Muscle layer of duodenum (tissue), 2 donors: Measurements from ENCODE around the gene TNIP3.

Experiments
- H3K27ac ChIP-seq: one replicate; pipeline ENCODE4 v1.7.0; 2013; ENCODE audit warnings: mild to moderate bottlenecking, low read length
- H3K27me3 ChIP-seq: one replicate; pipeline ENCODE4 v1.7.0; 2013; ENCODE audit warnings: low read depth, mild to moderate bottlenecking, control low read depth, low read length
- H3K36me3 ChIP-seq, 2 donors: one replicate each; pipeline ENCODE4 v1.7.0; 2013; ENCODE audit warnings: low read length in 2 of 2, control low read depth in 1 of 2, mild to moderate bottlenecking in 1 of 2; ENCODE audit not compliant: insufficient read depth in 2 of 2, control insufficient read depth in 1 of 2
- H3K4me1 ChIP-seq, 2 donors: one replicate each; pipeline ENCODE4 v1.7.0; 2013; ENCODE audit warnings: low read length in 2 of 2, mild to moderate bottlenecking in 2 of 2, control low read depth in 1 of 2, moderate library complexity in 1 of 2; ENCODE audit not compliant: insufficient read depth in 2 of 2, control insufficient read depth in 1 of 2
- H3K4me3 ChIP-seq, 2 donors: one replicate each; pipeline ENCODE4 v1.7.0; 2013; ENCODE audit warnings: low read length in 2 of 2, low read depth in 1 of 2, mild to moderate bottlenecking in 1 of 2
- H3K9me3 ChIP-seq, 2 donors: one replicate each; pipeline ENCODE4 v1.7.0; 2013; ENCODE audit warnings: low read length in 2 of 2, control low read depth in 1 of 2, mild to moderate bottlenecking in 1 of 2; ENCODE audit not compliant: control insufficient read depth in 1 of 2
- donor health status: healthy.

Gene TNIP3

DNA sequence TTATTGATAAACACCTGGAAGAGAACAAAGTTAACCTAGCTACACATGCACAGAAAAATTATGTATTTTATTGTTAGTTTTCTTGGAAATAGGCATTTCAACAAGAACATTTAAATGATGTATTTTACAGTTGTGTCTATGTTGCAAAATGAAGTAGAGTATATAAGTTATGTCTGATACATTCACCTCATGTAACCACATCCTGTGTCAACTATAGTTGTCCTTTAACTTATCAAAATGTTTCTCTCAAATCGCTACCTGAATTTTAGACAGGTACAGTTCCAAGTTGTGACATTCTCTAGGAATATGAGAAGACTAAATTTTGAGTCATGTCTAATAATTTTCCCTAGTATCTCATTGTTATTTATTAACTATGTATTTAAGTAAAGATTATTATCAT lies 27.2 kb upstream of the TNIP3 start:
- no peaks in the 10 kb centered on the region for H3K36me3 ChIP-seq
- H3K27ac ChIP-seq, result no peak overlapping the region
- no peaks in the 10 kb centered on the region for H3K27me3 ChIP-seq
- no peaks in the 10 kb centered on the region for H3K9me3 ChIP-seq
- no peak overlapping the region for H3K4me3 ChIP-seq
- H3K4me1 ChIP-seq, result no peaks in the 10 kb centered on the region

- H3K27ac ChIP-seq, result no peak overlapping the region
- H3K4me3 ChIP-seq, result no peak overlapping the region
- H3K27me3 ChIP-seq, result no peaks in the 10 kb centered on the region
- H3K36me3 ChIP-seq, result no peaks in the 10 kb centered on the region
- no peaks in the 10 kb centered on the region for H3K9me3 ChIP-seq
- H3K4me1 ChIP-seq, result no peaks in the 10 kb centered on the region
These were observed 26.3 kb upstream of the TNIP3 start for GRCh38 chr4:121190389-121190788.

DNA sequence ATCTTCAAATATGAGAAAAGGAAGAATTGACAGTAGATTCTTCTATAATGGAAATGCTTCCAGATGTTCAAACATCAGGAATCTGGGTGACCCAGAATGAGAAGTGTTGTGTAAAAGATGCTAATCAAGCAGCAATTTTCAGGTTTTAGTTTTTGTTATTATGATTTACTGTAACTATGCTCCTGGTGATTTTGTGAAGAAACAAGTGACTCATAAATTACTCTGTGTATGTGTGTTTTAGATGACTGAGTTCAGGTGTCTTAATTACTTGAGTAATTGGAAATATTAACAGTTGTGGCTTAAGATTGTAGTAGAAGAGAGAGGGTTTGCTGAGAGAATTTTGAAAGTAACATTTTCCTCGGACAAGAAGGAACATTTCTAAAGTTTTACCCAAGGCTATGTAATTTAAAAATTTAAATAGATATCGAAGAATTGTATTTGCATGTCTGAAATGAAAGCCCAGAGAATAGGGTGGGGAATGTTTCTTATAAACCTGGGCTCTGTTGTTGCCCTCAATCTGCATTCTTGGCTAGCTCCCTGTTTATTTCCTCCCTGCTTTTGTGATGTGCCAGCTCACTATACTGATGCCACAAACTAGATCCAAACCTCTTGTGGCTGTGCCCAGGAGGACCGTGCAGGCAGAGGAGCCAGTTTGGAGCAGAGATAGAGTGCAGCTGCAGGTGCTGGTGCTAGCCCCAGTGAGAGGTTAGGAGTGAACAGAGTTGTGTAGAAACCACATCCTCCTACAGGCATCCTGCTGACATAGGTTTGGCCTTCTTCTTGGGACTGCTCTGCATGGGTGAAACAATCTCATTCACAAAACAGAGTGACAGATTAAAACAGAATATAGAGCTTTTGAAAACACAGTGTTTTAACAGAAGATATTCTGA lies 25.4 kb upstream of the TNIP3 start:
- Histone ChIP-seq H3K4me1 (no peaks in the 10 kb centered on the region), H3K9me3 (no peaks in the 10 kb centered on the region), H3K27me3 (no peaks in the 10 kb centered on the region), H3K27ac (no peak overlapping the region), H3K4me3 (no peak overlapping the region), H3K36me3 (no peaks in the 10 kb centered on the region)

DNA sequence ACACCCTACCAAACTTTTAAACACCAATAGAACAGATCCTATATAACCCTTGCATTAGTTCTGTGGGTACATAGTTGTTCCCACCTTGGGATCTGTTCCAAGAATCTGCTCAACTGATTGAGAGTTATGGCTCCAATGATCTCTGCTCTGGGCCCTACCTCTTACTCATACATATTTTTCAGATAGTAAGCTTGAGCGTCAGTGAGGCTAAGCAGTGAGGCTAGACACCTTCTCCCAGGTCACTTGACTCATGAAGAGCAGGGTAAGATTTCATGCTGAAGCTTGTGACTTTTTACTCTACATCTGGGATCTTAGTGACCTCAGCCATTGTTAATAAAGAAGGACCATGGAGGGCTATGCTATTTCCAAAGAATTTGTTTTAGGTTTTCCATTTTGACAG lies 23.1 kb upstream of the TNIP3 start:
- Histone ChIP-seq H3K36me3 (no peaks in the 10 kb centered on the region), H3K4me3 (no peak overlapping the region), H3K4me1 (no peaks in the 10 kb centered on the region), H3K27ac (no peak overlapping the region), H3K27me3 (no peaks in the 10 kb centered on the region), H3K9me3 (no peaks in the 10 kb centered on the region)

DNA sequence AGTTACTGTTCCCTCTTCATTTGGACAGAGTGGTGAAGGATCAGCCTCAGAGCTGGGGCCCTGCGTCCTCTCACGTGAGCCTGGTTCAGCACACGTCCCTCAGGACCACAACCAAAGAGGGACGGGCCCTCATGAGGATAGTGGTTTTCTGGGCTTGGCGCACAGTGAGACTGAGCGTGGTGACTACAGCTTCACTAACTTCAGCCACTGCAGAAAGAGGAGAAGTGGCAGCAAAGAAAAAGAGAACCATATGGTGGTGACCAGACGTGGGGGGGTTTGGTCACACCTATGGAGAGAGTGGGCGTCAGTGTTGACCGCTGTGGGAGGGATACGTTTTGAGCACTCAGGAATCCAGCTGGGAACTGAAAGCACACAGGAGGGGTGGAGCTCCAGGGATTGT lies 21.8 kb upstream of the TNIP3 start:
- Histone ChIP-seq H3K36me3 (no peaks in the 10 kb centered on the region), H3K27ac (no peak overlapping the region), H3K9me3 (no peaks in the 10 kb centered on the region), H3K27me3 (no peaks in the 10 kb centered on the region), H3K4me1 (no peaks in the 10 kb centered on the region), H3K4me3 (no peak overlapping the region)

- Histone ChIP-seq H3K36me3 (no peaks in the 10 kb centered on the region), H3K4me3 (no peak overlapping the region), H3K4me1 (no peaks in the 10 kb centered on the region), H3K27me3 (no peaks in the 10 kb centered on the region), H3K27ac (no peak overlapping the region), H3K9me3 (no peaks in the 10 kb centered on the region)
These were observed 19.9 kb upstream of the TNIP3 start for GRCh38 chr4:121183989-121184388.

GRCh38 chr4:121183361-121183760 lies 19.2 kb upstream of the TNIP3 start:
- Histone ChIP-seq H3K4me3 (no peak overlapping the region), H3K27me3 (no peaks in the 10 kb centered on the region), H3K27ac (no peak overlapping the region), H3K9me3 (no peaks in the 10 kb centered on the region), H3K4me1 (no peaks in the 10 kb centered on the region), H3K36me3 (no peaks in the 10 kb centered on the region)

GRCh38 chr4:121182296-121182695 lies 18.2 kb upstream of the TNIP3 start:
- Histone ChIP-seq H3K9me3 (no peaks in the 10 kb centered on the region), H3K36me3 (no peaks in the 10 kb centered on the region), H3K27ac (peak overlapping the region; percentile 20), H3K4me3 (no peak overlapping the region), H3K27me3 (no peaks in the 10 kb centered on the region), H3K4me1 (no peaks in the 10 kb centered on the region)

- Histone ChIP-seq H3K4me1 (no peaks in the 10 kb centered on the region), H3K4me3 (no peak overlapping the region), H3K36me3 (no peaks in the 10 kb centered on the region), H3K9me3 (no peaks in the 10 kb centered on the region), H3K27me3 (no peaks in the 10 kb centered on the region), H3K27ac (no peak overlapping the region)
These were observed 17.4 kb upstream of the TNIP3 start for GRCh38 chr4:121181493-121181892.

GRCh38 chr4:121180558-121180957 lies 16.4 kb upstream of the TNIP3 start:
- Histone ChIP-seq H3K27ac (no peak overlapping the region), H3K27me3 (no peaks in the 10 kb centered on the region), H3K4me3 (no peak overlapping the region), H3K4me1 (no peaks in the 10 kb centered on the region), H3K36me3 (no peaks in the 10 kb centered on the region), H3K9me3 (no peaks in the 10 kb centered on the region)

DNA sequence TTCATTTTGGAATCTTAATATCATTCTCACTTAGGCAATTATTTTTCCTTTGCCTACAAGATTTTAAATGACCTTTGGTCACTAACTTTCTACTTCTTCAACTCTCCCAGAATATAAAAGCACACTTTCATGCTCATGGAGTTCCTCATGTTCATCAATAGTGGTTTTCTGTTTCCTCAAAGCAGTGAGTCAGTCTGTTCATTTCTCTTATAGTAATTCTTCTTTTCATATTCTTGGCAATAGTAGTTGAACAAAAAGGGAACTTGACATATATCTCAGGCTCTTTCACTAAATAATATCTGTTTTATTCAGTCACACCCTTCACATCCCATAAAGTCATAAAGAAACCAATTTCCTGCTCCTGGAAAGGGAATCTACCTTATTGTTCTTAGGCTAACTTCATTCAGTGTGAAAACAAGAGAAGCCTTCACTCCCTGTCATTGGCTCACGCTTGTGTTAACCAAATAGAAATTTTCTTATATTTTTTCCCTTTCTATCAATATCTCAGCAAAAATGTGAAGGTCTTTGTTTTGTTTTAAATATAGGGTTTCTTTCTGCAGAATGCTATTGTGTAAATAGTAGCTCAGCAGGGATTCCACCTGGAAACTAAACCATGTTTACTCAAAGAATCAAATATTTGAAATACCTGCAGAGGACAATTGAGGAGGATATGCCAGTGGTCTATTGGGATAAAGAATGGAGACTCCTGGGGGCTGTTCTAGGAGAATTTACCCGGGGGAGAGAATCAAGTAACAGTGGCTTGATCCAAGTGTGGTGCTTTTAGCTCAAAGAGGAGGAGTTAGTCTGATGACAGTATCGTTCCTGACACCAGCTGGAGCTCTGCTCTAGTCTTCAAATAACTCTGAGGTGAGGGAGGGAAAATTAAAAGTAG lies 13.4 kb upstream of the TNIP3 start:
- no peak overlapping the region for H3K27ac ChIP-seq

More for the DNA sequence above, 13.4 kb upstream of the TNIP3 start:
- H3K9me3 ChIP-seq, result no peaks in the 10 kb centered on the region
- H3K36me3 ChIP-seq, result no peaks in the 10 kb centered on the region
- H3K27me3 ChIP-seq, result no peaks in the 10 kb centered on the region
- no peak overlapping the region for H3K4me3 ChIP-seq
- H3K4me1 ChIP-seq, result no peaks in the 10 kb centered on the region
